Heart left ventricle (tissue), 16 donors: ENCODE results near the gene SEMA3B. TPM values are rescaled to one million over a fixed set of nuclear protein-coding genes. Genes with fewer than 3 reads are reported as not detected.

Experiments used
- ATAC-seq, 4 donors: fragments of 200-7000 bp; cut with Tn5 transposase; one replicate each; pipeline ENCODE4 v1.9.1; 2020 to 2022; ENCODE audit warnings: moderate library complexity in 4 of 4, mild to moderate bottlenecking in 3 of 4, moderate number of reproducible peaks in 1 of 4
- DNase-seq, 5 donors: peaks; one replicate each; pipeline ENCODE4 v3.0.0-alpha.2; 2020
- H3K27ac ChIP-seq, 12 donors: fragments of 200-600 bp; sonication (generic) in 4 of 12; one replicate each; pipeline versions ENCODE4 v1.5.0 to v1.8.0; 2016 to 2022; ENCODE audit warnings: mild to moderate bottlenecking in 2 of 12
- H3K27me3 ChIP-seq, 9 donors: fragments of 200-600 bp; sonication (generic) in 2 of 9; one replicate each; pipeline versions ENCODE4 v1.5.1 to v1.8.0; 2016 to 2022; ENCODE audit warnings: mild to moderate bottlenecking in 3 of 9
- H3K36me3 ChIP-seq, 9 donors: fragments of 200-600 bp; sonication (generic) in 2 of 9; one replicate each; pipeline versions ENCODE4 v1.5.0 to v1.8.0; 2018 to 2022; ENCODE audit warnings: mild to moderate bottlenecking in 2 of 9
- H3K4me1 ChIP-seq, 12 donors: fragments of 200-600 bp; sonication (generic) in 4 of 12; one replicate each; pipeline versions ENCODE4 v1.5.0 to v1.8.0; 2016 to 2022; ENCODE audit warnings: mild to moderate bottlenecking in 3 of 12
- H3K4me3 ChIP-seq, 12 donors: fragments of 200-600 bp; sonication (generic) in 4 of 12; one replicate each; pipeline versions ENCODE4 v1.5.0 to v1.8.0; 2017 to 2022; ENCODE audit warnings: mild to moderate bottlenecking in 9 of 12, moderate library complexity in 4 of 12
- H3K9me3 ChIP-seq, 12 donors: fragments of 200-600 bp; sonication (generic) in 4 of 12; one replicate each; pipeline versions ENCODE4 v1.5.0 to v1.8.0; 2016 to 2022; ENCODE audit warnings: mild to moderate bottlenecking in 1 of 12
- CTCF ChIP-seq, 12 donors: fragments of 200-600 bp; sonication (generic) in 4 of 12; IDR thresholded peaks; one replicate each; pipeline versions ENCODE4 v1.5.0 to v1.8.0; 2018 to 2022; ENCODE audit warnings: antibody characterized with exemption in 12 of 12, mild to moderate bottlenecking in 5 of 12
- POLR2A ChIP-seq, 2 donors: fragments of 450-650 bp; IDR thresholded peaks; one replicate each; pipeline ENCODE4 v1.6.1; 2017; ENCODE audit warnings: antibody characterized with exemption in 2 of 2, mild to moderate bottlenecking in 2 of 2, moderate library complexity in 2 of 2
- WGBS, 4 donors: extraction: QIAGEN DNeasy Blood & Tissue Kit in 2 of 4; methylation state at CpG; one replicate each; pipeline versions ENCODE4 v1.1.5 to v1.1.7; 2013 to 2018; 5-methylcytosine and 5-hydroxymethylcytosine counted together
- intact Hi-C, 10 donors: fragments of 100-400 bp; cut with DNase I; formaldehyde crosslinking; loops; one replicate each; pipeline versions ENCODE4 v1.11.1 to v1.14.2; 2022
- polyA plus RNA-seq, 2 donors: library from polyadenylated mRNA; stranded (reverse); fragments of 200-250 nt; gene quantifications; one replicate each; pipeline ENCODE4 v1.2.3, GENCODE V29; 2013
- total RNA-seq, 9 donors: library from RNA; depleted of rRNA in 2 of 9; stranded (reverse); fragments of >200 nt in 2 of 9; fragmentation: NEBNext Ultra II Directional in 3 of 9; extraction: Animal tissue kit (Norgen Biotek cat#: 25700) in 3 of 9; gene quantifications; one replicate each; pipeline versions ENCODE4 v1.1.0 to v1.2.4, GENCODE V29; 2016 to 2023
- donor health status: ischemic (EF 13 %, LVEDD 7.1; RV severe dilation, severe dysfunction).
- donor health status: healthy with polysubstance abuse.
- donor health status: DM: no; HTN: yes; CAD: no.
- donor health status: DM: no; HTN: no; CAD: no.
- donor health status: ischemic (EF 25% LVEDD 6.9; RV normal size, moderate dysfunction).
- donor health status: ischemic (EF 25% LVEDD 5.7; RV mildly dilated, moderate dysfunction).
- donor health status: healthy.
- donor health status: DM: yes; HTN: yes; CAD: no.
- donor health status: ischemic (EF 35%, LVEDD 5.7; RV mildly dilated, moderate dysfunction).
- donor health status: nonischemic (EF 11% LVEDD 7.7; RV severe dilation, severe dysfunction).
- donor health status: DM: yes; HTN: yes; CAD: no.
- donor health status: PGD.
- donor health status: ischemic (EF 29% LVEDD 5.4; RV normal size, mild dysfunction).
- donor health status: nonischemic (EF 23%, LVEDD 6.1; RV moderate dilation, normal function).

SEMA3B gene
- total and polyA plus RNA-seq, 11 donors, result 12.9 to 60.1 (median 19.3) TPM

DNA sequence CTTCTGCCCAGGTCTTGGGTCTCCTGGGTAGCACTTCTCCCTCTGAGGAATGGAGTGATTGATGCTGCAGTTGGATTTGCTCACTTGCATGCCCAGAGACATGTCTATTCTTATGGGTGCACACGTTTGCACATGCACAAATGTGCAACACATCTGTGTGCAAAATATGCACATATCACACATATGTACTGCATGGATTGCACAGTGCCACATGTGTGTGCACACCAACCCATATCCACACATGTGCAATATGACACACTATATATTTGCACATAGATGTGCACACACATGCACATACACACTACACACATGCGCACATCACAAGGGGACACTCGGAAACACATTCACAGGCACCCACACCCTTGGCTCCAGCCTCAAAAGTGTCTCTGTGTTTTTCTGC, 671 bp upstream of the SEMA3B start:
- intact Hi-C loops, result loop anchor here in 2 of 10 donors (2.0 to 5.0 kb wide), 2 partner anchors 37 to 146 kb away; no protein-coding TSS in a partner anchor
- 41 to 55% (median 46%) methylated on average over 3 of the region's 3 CpGs for WGBS, 4 donors
- Histone ChIP-seq H3K27me3 (peaks cover 0 to 12% (median 0%) of the 10 kb centered on the region in 9 donors), H3K36me3 (no peaks in the 10 kb centered on the region), H3K4me3 (peak overlapping the region in 8 of 12 donors; percentile 54 to 71 (median 60)), H3K9me3 (no peaks in the 10 kb centered on the region), H3K27ac (peak overlapping the region in 11 of 12 donors; percentile 81 to 100 (median 93)), H3K4me1 (peaks cover 0 to 73% (median 50%) of the 10 kb centered on the region in 12 donors)
- ATAC-seq (no peak), DNase-seq (no peak)
- TF ChIP-seq POLR2A (IDR thresholded peaks at IDR 0.05) (no peak), CTCF (IDR thresholded peaks at IDR 0.05) (no peak)

DNA sequence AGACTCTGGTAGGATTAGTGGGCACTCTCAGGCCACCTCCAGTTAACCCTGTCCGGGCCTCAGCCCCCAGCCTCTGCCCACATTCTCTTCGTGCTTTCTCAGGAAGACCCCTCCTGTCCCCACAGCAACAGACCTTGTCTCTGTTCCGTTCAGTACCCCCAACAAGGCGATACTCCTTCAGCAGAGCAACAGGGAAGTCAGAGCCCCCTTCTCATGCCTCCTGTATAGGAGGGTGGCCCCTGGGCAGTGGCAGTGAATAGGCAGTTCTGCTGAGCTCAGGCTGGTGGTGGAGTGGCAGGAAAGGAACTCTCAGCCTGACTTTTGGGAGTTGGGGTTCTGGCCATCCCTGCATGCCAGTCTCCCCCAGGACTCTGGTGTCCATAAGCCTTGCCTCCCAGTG, 513 bp downstream of the SEMA3B start:
- whole genome bisulfite sequencing, 4 donors, result 70 to 81% (median 74%) methylated on average over 4 of the region's 4 CpGs
- ATAC-seq, result no peak
- H3K4me3 ChIP-seq, result peak overlapping the region in 10 of 12 donors; percentile 8 to 71 (median 37)
- H3K4me1 ChIP-seq, result peaks cover 0 to 67% (median 51%) of the 10 kb centered on the region in 12 donors
- H3K27ac ChIP-seq, result peak overlapping the region in 10 of 12 donors; percentile 32 to 100 (median 86)
- H3K36me3 ChIP-seq, result no peaks in the 10 kb centered on the region
- DNase-seq, result peak in 1 of 5 donors; percentile 25
- H3K9me3 ChIP-seq, result no peaks in the 10 kb centered on the region
- peaks cover 0 to 23% (median 0%) of the 10 kb centered on the region in 9 donors for H3K27me3 ChIP-seq
- TF ChIP-seq POLR2A (IDR thresholded peaks at IDR 0.05), result no peak
- no peak for TF ChIP-seq CTCF (IDR thresholded peaks at IDR 0.05)
- intact Hi-C loops, result loop anchor here in 2 of 10 donors (2.0 to 5.0 kb wide), 2 partner anchors 39 to 147 kb away; no protein-coding TSS in a partner anchor

GRCh38 chr3:50269977-50270413, 1.0 kb downstream of the SEMA3B start:
- peaks cover 0 to 28% (median under 1%) of the 10 kb centered on the region in 9 donors for H3K27me3 ChIP-seq
- peak overlapping the region in 4 of 12 donors; percentile 1 to 71 (median 34) for H3K4me3 ChIP-seq
- H3K4me1 ChIP-seq, result peaks cover 0 to 67% (median 47%) of the 10 kb centered on the region in 12 donors
- no peaks in the 10 kb centered on the region for H3K36me3 ChIP-seq
- no peak for ATAC-seq
- H3K9me3 ChIP-seq, result no peaks in the 10 kb centered on the region
- DNase-seq, result no peak
- WGBS, 4 donors, result 88 to 90% (median 90%) methylated on average over 5 to 8 of the region's 8 CpGs
- TF ChIP-seq POLR2A (IDR thresholded peaks at IDR 0.05) (no peak), CTCF (IDR thresholded peaks at IDR 0.05) (no peak)
- peak overlapping the region in 6 of 12 donors; percentile 32 to 100 (median 94) for H3K27ac ChIP-seq
- intact Hi-C loops, result loop anchor here (2.0 to 10.0 kb wide), 7 partner anchors 39 to 148 kb away; partner anchors contain the start of genes HYAL2 (in 2 of the 10) and TUSC2 (in 2 of the 10)

DNA sequence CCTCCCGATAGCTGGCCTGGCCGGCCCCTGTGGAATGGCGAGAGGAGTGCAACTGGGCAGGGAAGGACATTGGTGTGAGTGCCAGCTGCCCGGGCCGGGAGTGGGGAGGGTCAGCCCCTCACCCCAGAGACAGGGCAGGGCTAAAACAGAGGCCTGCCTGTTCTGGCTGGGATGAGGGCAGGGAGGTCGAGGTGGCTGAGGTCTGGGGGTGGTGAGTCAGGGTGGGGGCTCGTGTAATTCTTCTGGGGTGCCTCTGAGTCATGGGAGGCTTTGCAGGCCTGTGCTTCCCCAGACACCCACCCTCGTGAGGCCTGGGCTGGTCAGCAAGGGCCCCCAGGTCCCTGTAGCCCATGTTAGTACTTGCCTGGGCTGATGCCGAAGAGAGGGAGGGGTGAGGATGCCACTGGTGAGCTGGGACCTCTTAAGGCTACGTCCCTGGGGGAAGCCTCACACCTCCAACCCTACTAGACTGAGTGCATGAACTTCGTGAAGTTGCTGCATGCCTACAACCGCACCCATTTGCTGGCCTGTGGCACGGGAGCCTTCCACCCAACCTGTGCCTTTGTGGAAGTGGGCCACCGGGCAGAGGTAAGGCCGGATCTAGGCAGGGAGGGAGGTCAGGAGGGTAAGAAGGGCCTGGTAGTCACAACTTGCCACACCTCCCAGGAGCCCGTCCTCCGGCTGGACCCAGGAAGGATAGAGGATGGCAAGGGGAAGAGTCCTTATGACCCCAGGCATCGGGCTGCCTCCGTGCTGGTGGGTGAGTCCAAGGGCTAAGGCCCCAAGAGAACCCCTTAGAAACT, 1.7 kb downstream of the SEMA3B start:
- peak in 1 of 5 donors; percentile 26 for DNase-seq
- peak overlapping the region in 3 of 12 donors; percentile 1 to 71 (median 59) for H3K4me3 ChIP-seq
- no peaks in the 10 kb centered on the region for H3K36me3 ChIP-seq
- peaks cover 0 to 65% (median 41%) of the 10 kb centered on the region in 12 donors for H3K4me1 ChIP-seq
- peak overlapping the region in 2 of 12 donors; percentile 95 to 100 for H3K27ac ChIP-seq
- TF ChIP-seq POLR2A (IDR thresholded peaks at IDR 0.05) (no peak), CTCF (IDR thresholded peaks at IDR 0.05) (no peak)
- H3K9me3 ChIP-seq, result no peaks in the 10 kb centered on the region
- no peak for ATAC-seq
- peaks cover 0 to 35% (median 6%) of the 10 kb centered on the region in 9 donors for H3K27me3 ChIP-seq
- intact Hi-C loops, result loop anchor here (2.0 to 10.0 kb wide), 6 partner anchors 42 to 148 kb away; partner anchors contain the start of genes HYAL2 (in 2 of the 10) and TUSC2 (in 2 of the 10)
- 75 to 90% (median 87%) methylated on average over 17 to 19 of the region's 19 CpGs for WGBS, 4 donors
